Prostate gland (tissue), 2 donors: ENCODE measurements around the gene RGS21. TPM values are rescaled to one million over a fixed set of nuclear protein-coding genes. Genes with fewer than 3 reads are reported as not detected.

Experiments
- DNase-seq: peaks from one replicate; pipeline ENCODE4 v3.0.0-alpha.2; 2019; ENCODE audit warnings: low spot score
- H3K27ac ChIP-seq, 2 donors: fragments of 200-600 bp; sonication (generic); 2 replicates each; pipeline ENCODE4 v1.5.1; 2017 to 2019
- H3K27me3 ChIP-seq: fragments of 200-600 bp; sonication (generic); replicated peaks from 2 replicates; pipeline ENCODE4 v1.5.1; 2019; ENCODE audit not compliant: insufficient read depth
- H3K36me3 ChIP-seq, 2 donors: fragments of 200-600 bp; sonication (generic); 1 replicate in 1 of 2; 2 replicates in 1 of 2; pipeline versions ENCODE4 v1.5.1 to v1.8.1; 2017 to 2019
- H3K4me1 ChIP-seq: fragments of 200-600 bp; sonication (generic); replicated peaks from 2 replicates; pipeline ENCODE4 v1.5.1; 2019
- H3K4me3 ChIP-seq, 2 donors: fragments of 200-600 bp; sonication (generic); 2 replicates each; pipeline ENCODE4 v1.5.1; 2017 to 2019
- H3K9me3 ChIP-seq: fragments of 200-600 bp; sonication (generic); 2 replicates; pipeline ENCODE4 v1.5.1; 2017
- CTCF ChIP-seq, 4 experiments: fragments of 200-600 bp in 2 of 4; fragments of 450-650 bp in 2 of 4; sonication (generic) in 2 of 4; IDR thresholded peaks; 1 replicate in 3 of 4; 2 replicates in 1 of 4; pipeline ENCODE4 v1.5.1; 2016 to 2019; ENCODE audit warnings: antibody characterized with exemption in 4 of 4, mild to moderate bottlenecking in 2 of 4, moderate library complexity in 2 of 4
- POLR2A ChIP-seq: fragments of 450-650 bp; IDR thresholded peaks from one replicate; pipeline ENCODE4 v1.6.1; 2016; ENCODE audit warnings: antibody characterized with exemption, mild to moderate bottlenecking
- POLR2AphosphoS5 ChIP-seq: sonication (generic); formaldehyde crosslinking; IDR thresholded peaks from one replicate; pipeline ENCODE4 v1.6.1; 2017; ENCODE audit warnings: antibody characterized with exemption
- WGBS: methylation state at CpG from one replicate; pipeline ENCODE4 v1.1.5; 2018; 5-methylcytosine and 5-hydroxymethylcytosine counted together
- intact Hi-C: fragments of 100-400 bp; cut with DNase I; formaldehyde crosslinking; loops from one replicate; pipeline ENCODE4 v1.14.2; 2022
- total RNA-seq, 2 donors: library from RNA; depleted of rRNA; stranded (reverse); fragments of >200 nt; gene quantifications; one replicate each; pipeline ENCODE4 v1.1.0, GENCODE V29; 2016

Gene RGS21
- total RNA-seq, 2 donors from 2014 or later = not detected

DNA sequence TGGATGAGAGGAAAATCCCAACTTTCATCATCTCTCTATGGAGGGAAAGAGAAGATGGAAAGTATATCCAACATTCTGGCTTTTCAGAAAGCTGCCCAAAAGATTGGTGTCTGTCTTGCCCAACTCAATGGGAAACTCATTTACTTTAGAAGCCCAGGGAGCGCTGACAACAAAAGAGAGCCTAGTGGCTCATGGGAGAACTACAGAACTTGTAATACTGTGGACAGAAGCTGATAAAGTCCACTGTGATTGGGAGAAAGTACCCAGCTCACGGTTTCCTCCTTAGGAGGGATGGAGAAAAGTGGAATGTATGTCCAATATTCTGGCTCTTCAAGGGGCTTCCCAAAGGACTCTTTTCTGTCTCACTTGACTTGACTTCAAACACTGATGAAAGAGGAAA lies 66.0 kb downstream of the RGS21 start:
- no peak for DNase-seq
- WGBS = 87% methylated on average over 2 of the region's 2 CpGs
- Histone ChIP-seq H3K4me3 (no peak overlapping the region), H3K27ac (no peak overlapping the region), H3K36me3 (no peaks in the 10 kb centered on the region), H3K9me3 (no peaks in the 10 kb centered on the region), H3K27me3 (no peaks in the 10 kb centered on the region), H3K4me1 (no peaks in the 10 kb centered on the region)
- TF ChIP-seq POLR2A = no peak
- TF ChIP-seq POLR2AphosphoS5 = no peak
- no peak for TF ChIP-seq CTCF (IDR thresholded peaks at IDR 0.05)
- intact Hi-C loops = no loop called here

DNA sequence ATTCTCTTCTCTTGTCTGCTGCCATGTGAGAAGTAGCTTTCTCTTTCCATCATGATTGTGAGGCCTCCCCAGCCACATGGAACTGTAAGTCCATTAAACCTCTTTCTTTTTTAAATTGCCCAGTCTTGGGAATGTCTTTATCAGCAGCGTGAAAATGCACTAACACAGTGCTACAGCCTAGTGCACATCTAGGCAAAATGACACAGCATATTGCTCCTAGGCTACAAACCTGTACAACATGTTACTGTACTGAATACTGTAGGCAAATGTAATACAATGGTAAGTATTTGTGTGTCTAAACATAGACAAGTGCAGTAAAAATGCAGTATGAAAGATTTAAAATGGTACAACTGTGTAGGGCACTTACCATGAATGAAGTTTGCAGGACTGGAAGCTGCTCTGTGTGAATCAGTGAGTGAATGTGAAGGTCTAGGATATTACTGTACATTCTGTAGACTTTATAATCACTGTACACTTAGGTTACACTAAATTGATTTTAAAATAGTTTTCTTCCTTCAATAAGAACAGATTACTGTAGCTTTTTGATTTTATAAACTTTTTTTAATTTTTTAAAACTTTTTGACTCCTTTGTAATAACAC lies 69.4 kb downstream of the RGS21 start:
- no peaks in the 10 kb centered on the region for H3K27me3 ChIP-seq
- no peaks in the 10 kb centered on the region for H3K36me3 ChIP-seq
- no peaks in the 10 kb centered on the region for H3K4me1 ChIP-seq
- no peak overlapping the region for H3K4me3 ChIP-seq
- no peak for DNase-seq
- H3K27ac ChIP-seq = no peak overlapping the region
- intact Hi-C loops = no loop called here
- H3K9me3 ChIP-seq = no peaks in the 10 kb centered on the region
- no peak for TF ChIP-seq CTCF (IDR thresholded peaks at IDR 0.05)
- no peak for TF ChIP-seq POLR2AphosphoS5
- no peak for TF ChIP-seq POLR2A
- WGBS = 92% methylated on average over 1 of the region's 1 CpG

DNA sequence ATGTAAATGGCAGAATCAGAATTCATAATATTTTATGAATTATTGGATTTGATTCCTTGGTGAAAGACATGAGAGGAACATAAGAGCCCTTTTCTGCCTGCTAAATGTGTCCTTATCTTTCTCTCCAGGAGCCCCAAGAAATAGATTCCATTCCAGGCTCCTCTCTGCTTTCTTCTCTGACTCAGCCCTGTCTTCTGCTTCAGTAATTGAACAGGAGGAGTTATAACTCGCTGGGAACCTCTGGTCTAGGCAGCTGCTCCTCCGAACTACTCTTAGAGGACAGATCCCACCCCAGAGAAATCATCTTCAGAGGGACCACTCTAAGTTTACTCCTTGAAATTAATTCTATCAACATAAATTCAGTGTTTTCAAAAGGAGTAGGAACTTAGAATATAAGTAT lies 78.4 kb downstream of the RGS21 start:
- no peaks in the 10 kb centered on the region for H3K4me1 ChIP-seq
- intact Hi-C loops = no loop called here

DNA sequence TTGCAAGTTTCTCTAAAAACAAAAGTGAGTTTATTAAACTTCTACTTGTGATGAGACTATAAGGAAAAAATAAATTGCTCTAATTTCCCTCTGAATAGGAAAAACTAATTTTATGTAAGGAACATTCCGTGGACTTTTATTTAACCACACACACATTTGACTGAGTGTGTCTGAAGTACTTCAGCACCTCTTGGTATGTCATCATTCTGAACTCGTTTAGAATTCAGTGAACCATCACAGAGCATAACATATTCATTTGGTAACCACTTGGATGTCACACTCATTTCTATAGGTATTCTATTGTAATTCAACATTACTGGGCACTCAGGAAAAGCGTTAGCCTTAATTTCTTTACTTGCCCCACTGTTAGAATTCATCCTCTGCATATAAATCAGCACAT lies 79.1 kb downstream of the RGS21 start:
- WGBS = 68% methylated on average over 3 of the region's 3 CpGs

More for the DNA sequence above, 78.4 kb downstream of the RGS21 start:
- Histone ChIP-seq H3K27ac (no peak overlapping the region), H3K9me3 (no peaks in the 10 kb centered on the region), H3K27me3 (no peaks in the 10 kb centered on the region), H3K4me3 (no peak overlapping the region), H3K36me3 (no peaks in the 10 kb centered on the region)
- TF ChIP-seq POLR2A (no peak), POLR2AphosphoS5 (no peak), CTCF (IDR thresholded peaks at IDR 0.05) (no peak)
- no peak for DNase-seq
- WGBS = 73% methylated on average over 2 of the region's 2 CpGs

More for the DNA sequence above, 79.1 kb downstream of the RGS21 start:
- DNase-seq = no peak
- Histone ChIP-seq H3K36me3 (no peaks in the 10 kb centered on the region), H3K4me3 (no peak overlapping the region), H3K9me3 (peaks cover 4% of the 10 kb centered on the region), H3K4me1 (no peaks in the 10 kb centered on the region), H3K27ac (no peak overlapping the region), H3K27me3 (no peaks in the 10 kb centered on the region)
- TF ChIP-seq CTCF (IDR thresholded peaks at IDR 0.05) (no peak), POLR2AphosphoS5 (no peak), POLR2A (no peak)
- intact Hi-C loops = no loop called here
